Ascending aorta (tissue), 2 donors: ENCODE results near the gene ASB3. TPM values are rescaled to one million over a fixed set of nuclear protein-coding genes. Genes with fewer than 3 reads are reported as not detected.

Experiments used
- DNase-seq, 2 donors: peaks; one replicate each; pipeline ENCODE4 v3.0.0-alpha.2; 2019; ENCODE audit warnings: low spot score in 2 of 2
- H3K27ac ChIP-seq, 2 donors: fragments of 200-600 bp; sonication (generic); one replicate each; pipeline ENCODE4 v1.5.1; 2016 to 2017; ENCODE audit warnings: mild to moderate bottlenecking in 1 of 2
- H3K27me3 ChIP-seq: fragments of 200-600 bp; sonication (generic); one replicate; pipeline ENCODE4 v1.5.1; 2017
- H3K36me3 ChIP-seq, 2 donors: fragments of 200-600 bp; sonication (generic); one replicate each; pipeline ENCODE4 v1.5.1; 2016
- H3K4me1 ChIP-seq, 2 donors: fragments of 200-600 bp; sonication (generic); one replicate each; pipeline ENCODE4 v1.5.1; 2016 to 2017; ENCODE audit warnings: mild to moderate bottlenecking in 1 of 2
- H3K4me3 ChIP-seq, 2 donors: fragments of 200-600 bp; sonication (generic); one replicate each; pipeline ENCODE4 v1.5.1; 2016 to 2017; ENCODE audit warnings: mild to moderate bottlenecking in 1 of 2
- H3K9me3 ChIP-seq, 2 donors: fragments of 200-600 bp; sonication (generic); one replicate each; pipeline ENCODE4 v1.5.1; 2016
- CTCF ChIP-seq, 3 experiments: fragments of 200-600 bp in 2 of 3; fragments of 450-650 bp in 1 of 3; sonication (generic) in 2 of 3; IDR thresholded peaks; one replicate each; pipeline ENCODE4 v1.5.1; 2016 to 2019; ENCODE audit warnings: antibody characterized with exemption in 3 of 3, mild to moderate bottlenecking in 1 of 3, moderate library complexity in 1 of 3
- intact Hi-C: fragments of 100-400 bp; cut with DNase I; formaldehyde crosslinking; loops from one replicate; pipeline ENCODE4 v1.15.1; 2023
- total RNA-seq: library from RNA; depleted of rRNA; stranded (reverse); fragments of >200 nt; gene quantifications from one replicate; pipeline ENCODE4 v1.1.0, GENCODE V29; 2016

ASB3 gene
- total RNA-seq, 1 donor from 2014 or later, result 3.4 TPM

DNA sequence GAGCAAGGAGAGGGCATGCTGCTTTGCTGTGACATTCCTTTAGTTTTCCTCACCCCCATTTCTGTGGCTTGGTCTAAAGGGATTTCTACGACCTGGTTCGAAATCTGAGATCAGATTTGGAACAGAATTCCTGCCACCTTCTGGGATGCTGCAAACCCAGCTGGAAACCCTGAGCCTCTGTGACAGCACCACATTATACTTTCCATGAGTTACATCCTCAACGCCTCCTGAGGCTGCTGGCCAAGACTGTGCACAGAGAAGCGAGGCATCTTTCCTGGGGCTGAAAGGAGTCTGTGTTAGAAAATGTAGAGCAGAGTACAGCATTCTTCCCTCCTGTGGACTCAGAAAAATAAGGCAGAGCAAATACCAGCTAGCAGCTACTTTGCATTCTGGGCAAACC, 157.3 kb downstream of the ASB3 start:
- intact Hi-C loops, result no loop called here
- DNase-seq, result no peak
- H3K36me3 ChIP-seq, result no peaks in the 10 kb centered on the region
- H3K4me1 ChIP-seq, result no peaks in the 10 kb centered on the region
- no peak overlapping the region for H3K4me3 ChIP-seq
- no peak for TF ChIP-seq CTCF (IDR thresholded peaks at IDR 0.05)
- no peak overlapping the region for H3K27ac ChIP-seq
- no peaks in the 10 kb centered on the region for H3K9me3 ChIP-seq
- no peaks in the 10 kb centered on the region for H3K27me3 ChIP-seq

DNA sequence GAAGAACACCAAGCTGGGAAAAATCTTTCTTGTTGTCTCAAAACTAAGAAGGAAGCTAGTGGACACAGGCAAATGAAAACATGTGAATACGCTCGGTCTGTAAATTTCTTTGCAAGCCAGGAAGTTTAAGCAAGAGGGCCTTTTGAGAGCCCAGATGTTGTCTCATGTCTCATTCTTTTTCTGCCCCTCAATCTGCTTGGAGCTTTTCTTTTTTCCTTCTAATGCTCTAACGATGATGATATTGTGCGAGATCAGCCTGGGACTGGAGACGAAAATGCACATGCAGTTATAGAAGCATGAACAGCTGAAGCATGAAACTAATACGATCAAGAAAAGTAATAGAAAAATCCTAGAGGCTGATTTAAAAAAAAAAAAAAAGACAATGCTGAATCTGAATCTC, 157.8 kb downstream of the ASB3 start:
- DNase-seq, result no peak
- Histone ChIP-seq H3K27ac (no peak overlapping the region), H3K9me3 (no peaks in the 10 kb centered on the region), H3K4me1 (no peaks in the 10 kb centered on the region), H3K27me3 (no peaks in the 10 kb centered on the region), H3K36me3 (no peaks in the 10 kb centered on the region), H3K4me3 (no peak overlapping the region)
- intact Hi-C loops, result no loop called here
- TF ChIP-seq CTCF (IDR thresholded peaks at IDR 0.05), result no peak

DNA sequence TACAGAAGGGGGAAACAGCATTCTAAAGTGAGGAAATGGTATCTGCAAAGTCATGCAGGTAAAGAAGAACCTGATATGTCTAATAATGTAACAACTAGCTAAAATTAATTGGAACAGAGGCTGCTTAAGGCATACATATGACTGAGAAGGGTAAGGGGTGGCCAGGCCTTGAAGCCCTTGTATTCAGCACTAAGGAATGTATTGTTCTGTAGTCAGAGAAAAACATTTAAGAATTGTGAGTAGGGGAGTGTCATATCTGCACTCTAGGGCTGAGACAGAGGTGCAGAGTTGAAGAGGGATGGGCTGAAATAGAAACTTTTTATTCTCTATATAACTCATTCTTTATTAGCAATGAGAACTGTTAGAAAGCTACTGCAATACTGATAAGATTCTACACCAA, 164.6 kb downstream of the ASB3 start:
- H3K27me3 ChIP-seq, result no peaks in the 10 kb centered on the region
- H3K36me3 ChIP-seq, result no peaks in the 10 kb centered on the region
- H3K27ac ChIP-seq, result no peak overlapping the region
- TF ChIP-seq CTCF (IDR thresholded peaks at IDR 0.05), result no peak
- H3K4me1 ChIP-seq, result no peaks in the 10 kb centered on the region
- DNase-seq, result no peak
- no peaks in the 10 kb centered on the region for H3K9me3 ChIP-seq
- intact Hi-C loops, result no loop called here
- no peak overlapping the region for H3K4me3 ChIP-seq

DNA sequence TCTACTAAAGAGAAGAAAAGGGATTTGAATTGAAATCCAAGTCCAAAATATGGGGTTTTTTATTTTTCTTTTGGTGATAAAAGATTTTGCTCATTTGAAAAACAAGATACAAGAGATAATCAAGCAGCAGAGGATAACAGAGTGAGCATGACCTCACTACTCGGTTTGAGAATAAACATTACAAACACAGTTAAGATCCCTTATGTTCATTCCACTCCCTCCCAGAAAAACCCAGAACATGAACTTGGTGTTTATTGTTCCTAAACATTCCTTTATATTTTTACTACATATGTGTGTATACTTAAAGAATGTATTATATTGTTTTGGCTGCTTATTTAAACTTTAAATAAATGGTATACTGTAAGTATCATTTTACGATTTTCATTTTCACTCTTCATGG, 165.8 kb downstream of the ASB3 start:
- TF ChIP-seq CTCF (IDR thresholded peaks at IDR 0.05), result no peak
- no peaks in the 10 kb centered on the region for H3K4me1 ChIP-seq
- intact Hi-C loops, result no loop called here
- H3K4me3 ChIP-seq, result no peak overlapping the region
- no peak overlapping the region for H3K27ac ChIP-seq
- no peaks in the 10 kb centered on the region for H3K9me3 ChIP-seq
- no peaks in the 10 kb centered on the region for H3K27me3 ChIP-seq
- no peaks in the 10 kb centered on the region for H3K36me3 ChIP-seq
- DNase-seq, result no peak

Other genes starting within 250 kb of the ASB3 start
- gene CHAC2, start 19.1 kb downstream of the ASB3 start, total RNA-seq, result not detected
- gene ERLEC1, start 91 bp upstream of the ASB3 start, total RNA-seq, result 150 TPM
- 0.21 TPM for gene GPR75, start 73.0 kb upstream of the ASB3 start, total RNA-seq
- 14.9 TPM for gene PSME4, start 184.0 kb upstream of the ASB3 start, total RNA-seq